GM23338 (cell line): Measurements from ENCODE around the gene PIGP. TPM values are rescaled to one million over a fixed set of nuclear protein-coding genes. Genes with fewer than 3 reads are reported as not detected.
A peak's percentile ranks its signal among the peaks of the same experiment; 100 is the strongest.

Experiments
- ATAC-seq: fragments of 200-7000 bp; cut with Tn5 transposase; 3 replicates; pipeline ENCODE4 v1.9.1; 2020
- DNase-seq: peaks from one replicate; pipeline ENCODE4 v3.0.0-alpha.2; 2015; ENCODE audit warnings: low spot score
- H2AFZ ChIP-seq: fragments of 200-600 bp; sonication (generic); 2 replicates; pipeline ENCODE4 v1.8.0; 2016; ENCODE audit warnings: antibody characterized with exemption, mild to moderate bottlenecking, moderate library complexity
- H3F3A ChIP-seq: fragments of 200-600 bp; sonication (generic); replicated peaks from 2 replicates; pipeline ENCODE4 v1.8.0; 2017; ENCODE audit warnings: antibody characterized with exemption, mixed run types, low read depth
- H3K27ac ChIP-seq: fragments of 200-600 bp; sonication (generic); 2 replicates; pipeline ENCODE4 v1.6.1; 2016; ENCODE audit warnings: low read depth
- H3K27me3 ChIP-seq: fragments of 200-600 bp; sonication (generic); 2 replicates; pipeline ENCODE4 v1.8.0; 2016; ENCODE audit warnings: mild to moderate bottlenecking, mixed run types, moderate library complexity; ENCODE audit not compliant: insufficient read depth
- H3K36me3 ChIP-seq: fragments of 200-600 bp; sonication (generic); 2 replicates; pipeline ENCODE4 v1.8.0; 2016; ENCODE audit warnings: mild to moderate bottlenecking; ENCODE audit not compliant: insufficient read depth
- H3K4me1 ChIP-seq: fragments of 200-600 bp; sonication (generic); 2 replicates; pipeline ENCODE4 v1.8.0; 2016; ENCODE audit warnings: mild to moderate bottlenecking, moderate library complexity; ENCODE audit not compliant: insufficient read depth
- H3K4me2 ChIP-seq: fragments of 200-600 bp; sonication (generic); 2 replicates; pipeline ENCODE4 v1.7.1; 2017; ENCODE audit warnings: mixed run types
- H3K4me3 ChIP-seq: fragments of 200-600 bp; sonication (generic); 2 replicates; pipeline ENCODE4 v1.6.1; 2016; ENCODE audit warnings: mixed run types
- H3K79me2 ChIP-seq: fragments of 200-600 bp; sonication (generic); replicated peaks from 2 replicates; pipeline ENCODE4 v1.8.0; 2017; ENCODE audit warnings: mild to moderate bottlenecking; ENCODE audit not compliant: insufficient read depth
- H3K9me2 ChIP-seq: fragments of 200-600 bp; sonication (generic); 2 replicates; pipeline ENCODE4 v1.8.0; 2017; ENCODE audit not compliant: insufficient read depth
- H4K20me1 ChIP-seq: fragments of 200-600 bp; sonication (generic); replicated peaks from 2 replicates; pipeline ENCODE4 v1.8.0; 2017; ENCODE audit warnings: mild to moderate bottlenecking; ENCODE audit not compliant: insufficient read depth
- H3K27ac Mint-ChIP-seq: 2 replicates; pipeline ENCODE4 v1.8.0; 2020; ENCODE audit warnings: inconsistent platforms, mild to moderate bottlenecking, moderate library complexity, mixed read lengths
- H3K27me3 Mint-ChIP-seq: 3 replicates; pipeline ENCODE4 v1.8.0; 2022; ENCODE audit warnings: low read depth, mild to moderate bottlenecking, moderate library complexity, mixed read lengths, inconsistent platforms; ENCODE audit not compliant: insufficient read depth, poor library complexity
- H3K36me3 Mint-ChIP-seq: 3 replicates; pipeline ENCODE4 v1.8.0; 2021; ENCODE audit warnings: low read depth, mild to moderate bottlenecking, inconsistent platforms, moderate library complexity, mixed read lengths
- H3K4me1 Mint-ChIP-seq: 3 replicates; pipeline ENCODE4 v1.8.0; 2020; ENCODE audit warnings: mild to moderate bottlenecking, inconsistent platforms, mixed read lengths
- H3K4me3 Mint-ChIP-seq: 3 replicates; pipeline ENCODE4 v1.8.0; 2021; ENCODE audit warnings: moderate library complexity, mild to moderate bottlenecking, inconsistent platforms, mixed read lengths
- H3K9me3 Mint-ChIP-seq: 3 replicates; pipeline ENCODE4 v1.8.0; 2020; ENCODE audit warnings: moderate library complexity, mild to moderate bottlenecking, inconsistent platforms, mixed read lengths
- CREB1 ChIP-seq: fragments of 250-450 bp; sonication (Bioruptor Pico); IDR thresholded peaks from 2 replicates; pipeline ENCODE4 v1.5.0; 2020; ENCODE audit warnings: low read depth, mild to moderate bottlenecking, moderate library complexity
- CTCF ChIP-seq, 2 experiments: fragments of 200-600 bp in 1 of 2; sonication (generic) in 1 of 2; conservative IDR thresholded peaks; 2 replicates each; pipeline versions ENCODE4 v1.5.1 to v1.6.1; 2016 to 2017; ENCODE audit warnings: antibody characterized with exemption in 2 of 2, low read depth in 2 of 2, mild to moderate bottlenecking in 2 of 2, moderate library complexity in 1 of 2
- ETS1 ChIP-seq: IDR thresholded peaks from 2 replicates; pipeline ENCODE4 v1.6.1; 2016; ENCODE audit warnings: antibody characterized with exemption
- EZH2 ChIP-seq: fragments of 200-600 bp; sonication (generic); IDR thresholded peaks from one replicate; pipeline ENCODE4 v1.8.0; 2017; ENCODE audit warnings: antibody characterized with exemption, mild to moderate bottlenecking, low read depth; ENCODE audit not compliant: unreplicated experiment
- JUNB ChIP-seq: IDR thresholded peaks from one replicate; pipeline ENCODE4 v1.6.1; 2016; ENCODE audit warnings: antibody characterized with exemption; ENCODE audit not compliant: unreplicated experiment
- NANOG ChIP-seq: IDR thresholded peaks from 2 replicates; pipeline ENCODE4 v1.6.1; 2016; ENCODE audit warnings: antibody characterized with exemption, borderline replicate concordance
- POLR2AphosphoS5 ChIP-seq: IDR thresholded peaks from 2 replicates; pipeline ENCODE4 v1.6.1; 2016; ENCODE audit warnings: antibody characterized with exemption, low read depth
- REST ChIP-seq: IDR thresholded peaks from one replicate; pipeline ENCODE4 v1.6.1; 2018; ENCODE audit warnings: antibody characterized with exemption; ENCODE audit not compliant: unreplicated experiment
- STAT1 ChIP-seq: IDR thresholded peaks from one replicate; pipeline ENCODE4 v1.6.1; 2016; ENCODE audit warnings: antibody characterized with exemption; ENCODE audit not compliant: unreplicated experiment
- ZNF114 ChIP-seq: fragments of 250-450 bp; sonication (Bioruptor Pico); IDR thresholded peaks from 2 replicates; pipeline ENCODE4 v1.5.0; 2020; ENCODE audit warnings: mild to moderate bottlenecking, moderate library complexity
- ZNF331 ChIP-seq: fragments of 250-450 bp; sonication (Bioruptor Pico); IDR thresholded peaks from 2 replicates; pipeline ENCODE4 v1.5.0; 2020; ENCODE audit warnings: low read depth, mild to moderate bottlenecking, moderate library complexity
- polyA plus RNA-seq: library from polyadenylated mRNA; unstranded; fragments of >200 nt; fragmentation: Nextera tagmentation; extraction: Ambion mirVana; gene quantifications from 2 replicates; pipeline ENCODE4 v1.2.1, GENCODE V29; 2016
- total RNA-seq: library from RNA; depleted of rRNA; stranded (reverse); fragments of >200 nt; shearing (Covaris generic); gene quantifications from 2 replicates; pipeline ENCODE4 v1.2.3, GENCODE V29; 2014

PIGP gene
- total and polyA plus RNA-seq, 2 experiments from 2014 or later, result 5.2 to 19.6 TPM

- peaks cover 32% of the 10 kb centered on the region for H3K4me1 Mint-ChIP-seq
- Histone ChIP-seq H3K36me3 (no peaks in the 10 kb centered on the region), H3K4me1 (peaks cover 29% of the 10 kb centered on the region), H2AFZ (no peak overlapping the region), H4K20me1 (no peaks in the 10 kb centered on the region), H3K9me2 (0 out of 2 replicates have a peak, but pooled peaks cover 3% of the 10 kb centered on the region), H3K79me2 (no peaks in the 10 kb centered on the region), H3K4me2 (no peak overlapping the region), H3K4me3 (no peak overlapping the region), H3F3A (0 out of 2 replicates have a peak, but pooled peaks cover 3% of the 10 kb centered on the region), H3K27ac (no peak overlapping the region), H3K27me3 (no peaks in the 10 kb centered on the region)
- H3K4me3 Mint-ChIP-seq, result no peak overlapping the region
- peaks cover 6% of the 10 kb centered on the region for H3K27me3 Mint-ChIP-seq
- H3K36me3 Mint-ChIP-seq, result peaks cover 3% of the 10 kb centered on the region; the same call in 1 of the 3 replicates
- TF ChIP-seq EZH2 (no peak), NANOG (no peak), ZNF114 (CRISPR knock-in tag) (no peak), JUNB (no peak), ZNF331 (no peak), POLR2AphosphoS5 (no peak)
- DNase-seq, result no peak
- H3K9me3 Mint-ChIP-seq, result peaks cover 7% of the 10 kb centered on the region; the same call in 2 of the 3 replicates
- no peak for ATAC-seq
- H3K27ac Mint-ChIP-seq, result no peak overlapping the region
Measured at GRCh38 chr21:37059181-37059580, 13.7 kb downstream of the PIGP start.

GRCh38 chr21:37058261-37058660 lies 14.6 kb downstream of the PIGP start:
- ATAC-seq, result no peak
- Mint-ChIP-seq H3K36me3 (peaks cover 3% of the 10 kb centered on the region; the same call in 1 of the 3 replicates), H3K9me3 (peaks cover 7% of the 10 kb centered on the region; the same call in 2 of the 3 replicates), H3K27me3 (peaks cover 6% of the 10 kb centered on the region), H3K27ac (no peak overlapping the region), H3K4me3 (no peak overlapping the region), H3K4me1 (peaks cover 32% of the 10 kb centered on the region)
- 0 out of 2 replicates have a peak, but pooled peaks cover 3% of the 10 kb centered on the region for H3F3A ChIP-seq
- TF ChIP-seq ZNF114 (CRISPR knock-in tag) (no peak), ETS1 (no peak), ZNF331 (no peak)
- H3K27ac ChIP-seq, result peak overlapping the region; percentile 29; the same call in 1 of the 2 replicates
- H3K36me3 ChIP-seq, result no peaks in the 10 kb centered on the region
- 0 out of 2 replicates have a peak overlapping the region, but pooled peaks have one; percentile 56 for H2AFZ ChIP-seq
- no peak for DNase-seq
- no peaks in the 10 kb centered on the region for H4K20me1 ChIP-seq
- H3K4me2 ChIP-seq, result peak overlapping the region; percentile 66
- no peak overlapping the region for H3K4me3 ChIP-seq
- no peaks in the 10 kb centered on the region for H3K27me3 ChIP-seq
- H3K9me2 ChIP-seq, result 0 out of 2 replicates have a peak, but pooled peaks cover 3% of the 10 kb centered on the region
- H3K4me1 ChIP-seq, result peaks cover 29% of the 10 kb centered on the region
- no peaks in the 10 kb centered on the region for H3K79me2 ChIP-seq

- peaks cover 29% of the 10 kb centered on the region for H3K4me1 ChIP-seq
- Mint-ChIP-seq H3K9me3 (peaks cover 7% of the 10 kb centered on the region; the same call in 2 of the 3 replicates), H3K27ac (no peak overlapping the region), H3K27me3 (peaks cover 6% of the 10 kb centered on the region), H3K4me3 (no peak overlapping the region), H3K4me1 (peaks cover 32% of the 10 kb centered on the region), H3K36me3 (peaks cover 3% of the 10 kb centered on the region; the same call in 1 of the 3 replicates)
- no peaks in the 10 kb centered on the region for H3K27me3 ChIP-seq
- H3F3A ChIP-seq, result 0 out of 2 replicates have a peak, but pooled peaks cover 3% of the 10 kb centered on the region
- H3K9me2 ChIP-seq, result 0 out of 2 replicates have a peak, but pooled peaks cover 3% of the 10 kb centered on the region
- H3K27ac ChIP-seq, result peak overlapping the region; percentile 29; the same call in 1 of the 2 replicates
- H4K20me1 ChIP-seq, result no peaks in the 10 kb centered on the region
- no peak for ATAC-seq
- H3K4me3 ChIP-seq, result no peak overlapping the region
- H3K79me2 ChIP-seq, result no peaks in the 10 kb centered on the region
- no peaks in the 10 kb centered on the region for H3K36me3 ChIP-seq
- peak overlapping the region; percentile 56; the same call in 1 of the 2 replicates for H2AFZ ChIP-seq
- H3K4me2 ChIP-seq, result peak overlapping the region; percentile 66; the same call in 1 of the 2 replicates
- no peak for DNase-seq
- no peak for TF ChIP-seq CTCF (conservative IDR thresholded peaks at IDR 0.05; ENCODE audit: low read depth in 2 of 2)
- TF ChIP-seq STAT1, result no peak
- no peak for TF ChIP-seq ZNF114 (CRISPR knock-in tag)
- TF ChIP-seq EZH2, result no peak
- TF ChIP-seq CREB1 (CRISPR knock-in tag), result no peak
- TF ChIP-seq REST, result no peak
- no peak for TF ChIP-seq POLR2AphosphoS5
Measured at GRCh38 chr21:37057614-37058013, 15.3 kb downstream of the PIGP start.
